NB4 (cell line): ENCODE measurements around the gene HIGD2A.
"Not testable (repeated sequence)": the region's sequence is repeated elsewhere in the genome, so short reads cannot be mapped to it uniquely, and the experiment has no call there.

Experiments used
- DNase-seq: peaks from one replicate; pipeline ENCODE4 v3.0.0; 2010; ENCODE audit warnings: low read depth
- H3K4me3 ChIP-seq: one replicate; pipeline ENCODE4 v1.5.1; 2011; ENCODE audit warnings: mild to moderate bottlenecking, low read depth, low read length, moderate library complexity
- MYC ChIP-seq: IDR thresholded peaks from 2 replicates; pipeline ENCODE4 v1.6.1; 2011; ENCODE audit warnings: low read depth, low read length
- POLR2A ChIP-seq: IDR thresholded peaks from 2 replicates; pipeline ENCODE4 v1.6.1; 2011; ENCODE audit warnings: mild to moderate bottlenecking; ENCODE audit not compliant: insufficient read length; ENCODE audit errors: extremely low read depth
- TF ChIP-seq, protein P1 (sequence below): IDR thresholded peaks from one replicate; pipeline ENCODE4 v1.5.1; 2012; ENCODE audit warnings: low read depth, low read length
- TF ChIP-seq, protein P2 (sequence below): IDR thresholded peaks from 2 replicates; pipeline ENCODE4 v1.6.1; 2011; ENCODE audit warnings: low read depth, low read length

Gene HIGD2A

DNA sequence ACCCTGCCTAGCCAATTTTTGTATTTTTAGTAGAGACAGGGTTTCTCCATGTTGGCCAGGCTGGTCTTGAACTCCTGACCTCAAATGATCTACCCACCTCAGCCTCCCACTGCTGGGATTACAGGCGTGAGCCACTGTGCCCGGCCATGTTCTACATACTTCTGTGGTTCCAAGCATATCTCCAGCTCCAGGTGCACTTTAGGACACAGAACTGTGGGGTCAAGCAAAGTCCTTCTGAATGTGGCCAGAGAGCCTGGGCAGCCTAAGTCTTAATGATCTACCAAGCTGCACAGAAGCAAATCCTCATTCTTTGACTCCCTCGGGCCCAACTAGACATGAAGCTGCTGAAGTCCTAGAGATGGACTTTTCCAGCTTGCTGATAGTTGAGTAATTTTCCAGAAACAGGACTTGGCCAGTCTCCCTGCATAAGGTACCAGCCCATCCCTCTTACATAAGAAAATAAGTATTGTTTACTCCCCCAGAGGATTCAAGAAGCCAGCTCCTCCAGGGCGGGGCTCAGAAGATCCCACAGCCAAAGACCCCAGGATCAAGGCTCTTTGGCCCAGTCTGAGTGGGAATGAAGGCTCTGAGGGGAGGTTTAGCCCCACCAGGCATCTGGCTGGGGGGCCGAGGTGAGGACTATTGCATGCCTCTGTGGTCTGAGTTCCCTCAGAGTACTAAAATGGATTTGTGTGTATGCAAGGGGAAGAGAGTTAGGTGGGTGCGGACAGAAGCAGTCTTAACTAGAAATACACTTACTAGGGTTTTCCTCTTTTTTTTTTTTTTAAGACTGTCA, 19.1 kb downstream of the HIGD2A start:
- TF ChIP-seq POLR2A (no peak), MYC (no peak)
- TF ChIP-seq, protein P1, sequence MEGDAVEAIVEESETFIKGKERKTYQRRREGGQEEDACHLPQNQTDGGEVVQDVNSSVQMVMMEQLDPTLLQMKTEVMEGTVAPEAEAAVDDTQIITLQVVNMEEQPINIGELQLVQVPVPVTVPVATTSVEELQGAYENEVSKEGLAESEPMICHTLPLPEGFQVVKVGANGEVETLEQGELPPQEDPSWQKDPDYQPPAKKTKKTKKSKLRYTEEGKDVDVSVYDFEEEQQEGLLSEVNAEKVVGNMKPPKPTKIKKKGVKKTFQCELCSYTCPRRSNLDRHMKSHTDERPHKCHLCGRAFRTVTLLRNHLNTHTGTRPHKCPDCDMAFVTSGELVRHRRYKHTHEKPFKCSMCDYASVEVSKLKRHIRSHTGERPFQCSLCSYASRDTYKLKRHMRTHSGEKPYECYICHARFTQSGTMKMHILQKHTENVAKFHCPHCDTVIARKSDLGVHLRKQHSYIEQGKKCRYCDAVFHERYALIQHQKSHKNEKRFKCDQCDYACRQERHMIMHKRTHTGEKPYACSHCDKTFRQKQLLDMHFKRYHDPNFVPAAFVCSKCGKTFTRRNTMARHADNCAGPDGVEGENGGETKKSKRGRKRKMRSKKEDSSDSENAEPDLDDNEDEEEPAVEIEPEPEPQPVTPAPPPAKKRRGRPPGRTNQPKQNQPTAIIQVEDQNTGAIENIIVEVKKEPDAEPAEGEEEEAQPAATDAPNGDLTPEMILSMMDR, result no peak
- TF ChIP-seq, protein P2, sequence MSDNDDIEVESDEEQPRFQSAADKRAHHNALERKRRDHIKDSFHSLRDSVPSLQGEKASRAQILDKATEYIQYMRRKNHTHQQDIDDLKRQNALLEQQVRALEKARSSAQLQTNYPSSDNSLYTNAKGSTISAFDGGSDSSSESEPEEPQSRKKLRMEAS, result no peak
- DNase-seq, result no peak
- no peak overlapping the region for H3K4me3 ChIP-seq

DNA sequence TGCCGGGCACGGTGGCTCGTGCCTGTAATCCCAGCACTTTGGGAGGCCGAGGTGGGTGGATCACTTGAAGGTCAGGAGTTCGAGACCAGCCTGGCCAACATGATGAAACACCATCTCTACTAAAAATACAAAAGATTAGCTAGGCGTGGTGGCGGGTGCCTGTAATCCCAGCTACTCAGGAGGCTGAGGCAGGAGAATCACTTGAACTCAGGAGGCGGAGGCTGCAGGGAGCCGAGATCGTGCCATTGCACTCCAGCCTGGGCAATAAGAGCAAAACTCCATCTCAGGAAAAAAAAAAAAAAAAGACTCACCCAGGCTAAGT, 19.7 kb downstream of the HIGD2A start:
- H3K4me3 ChIP-seq, DNase-seq: not testable (repeated sequence)

DNA sequence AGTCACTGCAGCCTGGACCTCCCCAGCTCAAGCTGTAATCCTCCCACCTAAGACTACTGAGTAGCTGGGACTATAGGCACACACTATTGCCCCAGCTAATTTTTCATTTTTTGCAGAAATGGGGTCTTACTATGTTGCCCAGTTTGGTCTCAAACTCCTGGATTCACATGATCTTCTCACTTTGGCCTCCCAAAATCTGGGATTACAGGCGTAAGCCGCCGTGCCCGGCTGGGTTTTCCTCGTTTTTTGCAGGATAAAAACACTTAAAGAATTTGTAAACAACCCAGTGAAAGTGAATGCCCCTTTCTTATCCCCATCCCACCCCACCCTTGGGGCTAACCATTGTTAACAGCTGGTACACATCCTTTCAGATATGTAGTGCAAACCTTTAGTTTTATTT, 20.0 kb downstream of the HIGD2A start:
- no peak for DNase-seq
- TF ChIP-seq MYC (no peak), POLR2A (no peak)
- TF ChIP-seq, protein P2, result no peak
- TF ChIP-seq, protein P1, result no peak
- no peak overlapping the region for H3K4me3 ChIP-seq

DNA sequence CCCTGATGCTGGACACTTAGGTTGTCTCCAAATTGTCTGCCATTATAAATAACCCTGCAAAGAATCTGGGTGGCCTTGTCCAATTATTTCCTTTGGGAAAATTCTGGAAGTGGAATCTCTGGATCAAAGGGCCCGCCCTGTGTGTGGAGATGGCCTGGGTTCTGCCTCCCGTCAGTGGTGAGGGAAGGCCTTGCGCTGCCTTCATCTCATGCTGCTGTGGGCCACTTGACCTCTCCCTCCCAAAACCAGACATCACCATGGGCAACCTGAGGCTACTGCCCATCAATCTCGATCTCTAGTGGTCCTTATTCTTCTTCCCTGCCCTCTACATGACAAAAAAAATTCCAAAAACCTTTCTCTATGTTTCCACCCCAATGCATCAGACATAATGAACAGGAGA, 21.2 kb downstream of the HIGD2A start:
- no peak overlapping the region for H3K4me3 ChIP-seq
- TF ChIP-seq MYC, result no peak
- TF ChIP-seq, protein P1, result no peak
- TF ChIP-seq, protein P2, result no peak
- TF ChIP-seq POLR2A, result no peak
- DNase-seq, result no peak

DNA sequence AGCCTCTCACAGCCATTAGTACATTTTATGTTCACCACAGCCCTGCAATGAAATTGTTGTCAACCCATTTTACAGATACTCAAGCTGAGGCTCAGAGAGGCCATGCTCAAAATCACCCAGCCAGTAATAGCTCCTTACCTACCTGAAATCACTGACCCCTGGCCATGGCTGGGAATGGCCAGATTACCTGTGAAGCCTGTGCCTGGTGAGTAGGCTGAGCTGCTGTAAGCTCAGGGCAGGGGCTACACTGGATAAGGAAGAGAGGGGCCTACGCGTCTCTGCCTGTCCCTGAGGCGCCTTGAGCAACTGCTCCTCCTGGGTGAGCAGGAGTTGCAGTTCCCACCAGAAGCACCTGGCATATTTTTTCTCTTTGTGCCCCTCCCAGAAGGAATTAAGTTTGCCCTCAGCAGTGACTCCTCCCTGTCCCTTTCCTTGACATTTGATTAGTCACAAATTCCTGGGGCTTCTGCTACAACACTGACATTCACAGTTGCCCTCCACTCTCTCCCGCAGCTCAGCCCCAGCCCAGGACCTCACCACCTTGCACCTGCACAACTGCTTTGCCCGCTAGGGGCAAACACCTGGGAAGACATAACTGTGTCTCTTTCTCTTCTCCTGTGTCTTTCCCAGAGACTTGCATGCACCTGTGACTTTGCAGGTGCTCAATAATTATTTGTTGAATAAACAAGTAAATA, 22.1 kb downstream of the HIGD2A start:
- DNase-seq, result no peak
- TF ChIP-seq POLR2A (no peak), MYC (no peak)
- TF ChIP-seq, protein P2, result no peak
- TF ChIP-seq, protein P1, result no peak
- no peak overlapping the region for H3K4me3 ChIP-seq

DNA sequence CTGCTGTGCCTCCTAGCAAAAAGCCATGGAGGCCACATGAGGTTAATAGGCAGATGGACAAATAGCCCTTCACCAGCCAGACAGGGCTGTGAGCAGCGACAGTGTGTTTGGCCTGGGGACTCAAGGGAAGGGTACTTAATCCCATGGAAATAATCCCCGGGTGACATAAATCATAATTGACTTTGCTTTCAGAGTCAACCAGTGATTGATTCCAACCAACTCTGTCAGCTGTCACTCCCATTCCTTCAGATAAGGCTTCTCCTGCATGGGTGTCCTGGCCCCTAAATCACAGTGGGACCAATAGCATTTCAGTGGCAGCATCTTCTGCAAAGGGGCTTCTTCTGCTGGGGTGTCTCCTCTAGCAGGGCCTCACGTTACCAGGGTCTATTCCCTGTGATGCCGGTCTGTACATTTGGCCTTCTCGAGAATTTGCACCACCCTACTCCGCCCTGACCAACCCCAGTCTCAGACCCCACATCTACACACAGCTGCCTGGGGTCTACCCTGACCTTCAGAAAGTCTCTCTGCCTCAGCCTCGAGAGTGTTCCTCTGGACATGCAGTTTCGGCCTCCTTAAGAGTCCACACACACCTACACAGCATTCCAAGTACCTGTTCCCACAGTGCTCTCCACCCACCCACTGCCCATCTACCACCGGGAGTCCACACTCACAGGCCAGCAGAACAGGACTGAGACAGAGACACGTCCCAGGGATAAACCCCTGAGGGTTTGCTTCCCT, 24.1 kb downstream of the HIGD2A start:
- no peak overlapping the region for H3K4me3 ChIP-seq
- TF ChIP-seq MYC, result no peak
- TF ChIP-seq POLR2A, result no peak
- TF ChIP-seq, protein P1, result no peak
- TF ChIP-seq, protein P2, result no peak
- DNase-seq, result no peak
